Loucy (cell line): ENCODE results near the gene GALNT1.

ENCODE experiments used
- H2AFZ ChIP-seq: fragments of 200-600 bp; sonication (generic); 2 replicates; pipeline ENCODE4 v1.6.0; 2016; ENCODE audit warnings: antibody characterized with exemption, mild to moderate bottlenecking, low read length, moderate library complexity
- H3F3A ChIP-seq: fragments of 200-600 bp; 2 replicates; pipeline ENCODE4 v1.6.0; 2016; ENCODE audit warnings: antibody characterized with exemption, low read depth, mild to moderate bottlenecking
- H3K27me3 ChIP-seq: fragments of 200-600 bp; sonication (generic); 2 replicates; pipeline ENCODE4 v1.6.1; 2014; ENCODE audit warnings: low read length, mild to moderate bottlenecking; ENCODE audit not compliant: insufficient read depth, poor library complexity, severe bottlenecking
- H3K36me3 ChIP-seq: fragments of 200-600 bp; sonication (generic); 2 replicates; pipeline ENCODE4 v1.6.1; 2016; ENCODE audit warnings: low read length; ENCODE audit not compliant: insufficient read depth
- H3K4me1 ChIP-seq: fragments of 200-600 bp; sonication (generic); 2 replicates; pipeline ENCODE4 v1.5.1; 2014; ENCODE audit warnings: low read length, mild to moderate bottlenecking; ENCODE audit not compliant: insufficient read depth, poor library complexity, severe bottlenecking
- H3K4me2 ChIP-seq: fragments of 200-600 bp; sonication (generic); 2 replicates; pipeline ENCODE4 v1.6.0; 2014; ENCODE audit warnings: antibody characterized with exemption, low read length, low read depth, mild to moderate bottlenecking; ENCODE audit not compliant: poor library complexity, severe bottlenecking
- H3K4me3 ChIP-seq: fragments of 200-600 bp; sonication (generic); 2 replicates; pipeline ENCODE4 v1.5.1; 2014; ENCODE audit warnings: low read length, mild to moderate bottlenecking, mixed read lengths; ENCODE audit not compliant: poor library complexity, severe bottlenecking
- H3K79me2 ChIP-seq: fragments of 200-600 bp; sonication (generic); 2 replicates; pipeline ENCODE4 v1.6.1; 2014; ENCODE audit warnings: low read length; ENCODE audit not compliant: insufficient read depth
- H3K9ac ChIP-seq: fragments of 200-600 bp; sonication (generic); 2 replicates; pipeline ENCODE4 v1.6.0; 2014; ENCODE audit warnings: mild to moderate bottlenecking, low read depth, low read length, moderate library complexity; ENCODE audit not compliant: poor library complexity, severe bottlenecking
- H3K9me2 ChIP-seq: fragments of 200-600 bp; sonication (generic); replicated peaks from 2 replicates; pipeline ENCODE4 v1.6.1; 2016; ENCODE audit warnings: low read depth, low read length, mixed read lengths
- H3K9me3 ChIP-seq: fragments of 200-600 bp; sonication (generic); 2 replicates; pipeline ENCODE4 v1.6.1; 2014; ENCODE audit warnings: mild to moderate bottlenecking, antibody characterized with exemption, low read length, low read depth; ENCODE audit not compliant: insufficient read depth
- H4K20me1 ChIP-seq: fragments of 200-600 bp; sonication (generic); 2 replicates; pipeline ENCODE4 v1.6.0; 2014; ENCODE audit warnings: antibody characterized with exemption, low read length, mild to moderate bottlenecking; ENCODE audit not compliant: insufficient read depth, poor library complexity, severe bottlenecking
- EZH2phosphoT487 ChIP-seq: fragments of 200-600 bp; IDR thresholded peaks from 2 replicates; pipeline ENCODE4 v1.6.1; 2018; ENCODE audit warnings: antibody characterized with exemption, mild to moderate bottlenecking, moderate library complexity, borderline replicate concordance
- TF ChIP-seq, protein P1 (sequence below): fragments of 200-600 bp; sonication (generic); conservative IDR thresholded peaks from 2 replicates; pipeline ENCODE4 v1.5.1; 2014; ENCODE audit warnings: mild to moderate bottlenecking, antibody characterized with exemption, low read length

GALNT1 gene

DNA sequence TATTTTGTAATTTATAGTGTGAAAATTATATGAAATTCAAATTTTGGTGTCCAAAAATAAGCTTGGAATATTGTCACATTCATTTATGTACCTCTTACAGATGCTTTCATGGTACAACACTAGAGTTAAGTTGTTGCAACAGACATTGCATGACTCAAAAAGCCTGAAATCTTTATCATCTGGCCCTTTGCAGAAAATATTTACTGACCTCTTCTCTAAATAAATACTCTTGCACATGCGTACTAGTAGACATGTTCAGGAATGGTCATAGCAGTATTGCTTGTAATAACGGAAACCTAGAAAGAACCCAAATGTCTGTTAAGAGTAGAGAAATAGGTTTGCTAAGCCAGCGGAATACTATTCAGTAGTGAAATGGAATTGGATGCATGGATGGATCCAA lies 60.4 kb downstream of the GALNT1 start:
- H3K27me3 ChIP-seq, result no peaks in the 10 kb centered on the region
- H3K9ac ChIP-seq, result no peak overlapping the region
- H3K36me3 ChIP-seq, result peaks cover 11% of the 10 kb centered on the region; the same call in 1 of the 2 replicates
- H3F3A ChIP-seq, result no peaks in the 10 kb centered on the region
- H3K4me3 ChIP-seq, result no peak overlapping the region
- no peak overlapping the region for H3K4me2 ChIP-seq
- H3K4me1 ChIP-seq, result no peaks in the 10 kb centered on the region
- no peaks in the 10 kb centered on the region for H3K9me2 ChIP-seq
- no peaks in the 10 kb centered on the region for H3K79me2 ChIP-seq
- 0 out of 2 replicates have a peak, but pooled peaks cover 7% of the 10 kb centered on the region for H3K9me3 ChIP-seq
- no peak overlapping the region for H2AFZ ChIP-seq
- TF ChIP-seq, protein P1, sequence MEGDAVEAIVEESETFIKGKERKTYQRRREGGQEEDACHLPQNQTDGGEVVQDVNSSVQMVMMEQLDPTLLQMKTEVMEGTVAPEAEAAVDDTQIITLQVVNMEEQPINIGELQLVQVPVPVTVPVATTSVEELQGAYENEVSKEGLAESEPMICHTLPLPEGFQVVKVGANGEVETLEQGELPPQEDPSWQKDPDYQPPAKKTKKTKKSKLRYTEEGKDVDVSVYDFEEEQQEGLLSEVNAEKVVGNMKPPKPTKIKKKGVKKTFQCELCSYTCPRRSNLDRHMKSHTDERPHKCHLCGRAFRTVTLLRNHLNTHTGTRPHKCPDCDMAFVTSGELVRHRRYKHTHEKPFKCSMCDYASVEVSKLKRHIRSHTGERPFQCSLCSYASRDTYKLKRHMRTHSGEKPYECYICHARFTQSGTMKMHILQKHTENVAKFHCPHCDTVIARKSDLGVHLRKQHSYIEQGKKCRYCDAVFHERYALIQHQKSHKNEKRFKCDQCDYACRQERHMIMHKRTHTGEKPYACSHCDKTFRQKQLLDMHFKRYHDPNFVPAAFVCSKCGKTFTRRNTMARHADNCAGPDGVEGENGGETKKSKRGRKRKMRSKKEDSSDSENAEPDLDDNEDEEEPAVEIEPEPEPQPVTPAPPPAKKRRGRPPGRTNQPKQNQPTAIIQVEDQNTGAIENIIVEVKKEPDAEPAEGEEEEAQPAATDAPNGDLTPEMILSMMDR, result no peak
- TF ChIP-seq EZH2phosphoT487, result no peak
- H4K20me1 ChIP-seq, result no peaks in the 10 kb centered on the region

DNA sequence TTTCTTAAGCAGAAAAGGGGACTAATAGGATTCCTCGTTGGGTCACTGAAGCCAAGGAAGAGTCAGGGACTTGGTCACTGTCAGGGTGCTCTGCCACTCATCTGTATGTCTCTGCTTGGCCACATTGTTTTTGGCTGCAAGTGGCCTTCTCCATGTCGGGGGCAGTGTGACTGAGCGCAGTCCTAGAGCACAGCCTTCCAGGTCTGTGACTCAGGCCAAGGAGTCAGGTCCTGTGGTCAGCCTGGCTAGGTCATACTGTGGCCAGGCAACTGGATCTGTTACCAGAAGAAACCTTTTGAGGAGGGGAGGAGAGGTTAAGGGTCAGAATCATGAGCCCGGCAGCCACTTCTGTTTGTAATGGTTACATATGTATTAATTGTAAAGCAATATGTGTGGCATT lies 61.3 kb downstream of the GALNT1 start:
- Histone ChIP-seq H4K20me1 (no peaks in the 10 kb centered on the region), H3K79me2 (no peaks in the 10 kb centered on the region), H3K4me2 (no peak overlapping the region), H3K4me3 (no peak overlapping the region), H3K9me2 (no peaks in the 10 kb centered on the region), H3K4me1 (no peaks in the 10 kb centered on the region), H3K36me3 (peaks cover 9% of the 10 kb centered on the region; the same call in 1 of the 2 replicates), H2AFZ (no peak overlapping the region), H3K9ac (no peak overlapping the region), H3F3A (no peaks in the 10 kb centered on the region), H3K9me3 (0 out of 2 replicates have a peak, but pooled peaks cover 3% of the 10 kb centered on the region), H3K27me3 (no peaks in the 10 kb centered on the region)
- TF ChIP-seq EZH2phosphoT487, result no peak
- TF ChIP-seq, protein P1, result no peak

GRCh38 chr18:35646449-35646848 lies 64.9 kb downstream of the GALNT1 start:
- H3K9me3 ChIP-seq, result peaks cover 13% of the 10 kb centered on the region; the same call in 1 of the 2 replicates

More at GRCh38 chr18:35646449-35646848, 64.9 kb downstream of the GALNT1 start:
- H3K9me2 ChIP-seq, result no peaks in the 10 kb centered on the region
- no peak overlapping the region for H3K4me2 ChIP-seq
- no peaks in the 10 kb centered on the region for H4K20me1 ChIP-seq
- H3K4me3 ChIP-seq, result no peak overlapping the region
- no peak overlapping the region for H3K9ac ChIP-seq
- no peaks in the 10 kb centered on the region for H3F3A ChIP-seq
- peaks cover 5% of the 10 kb centered on the region; the same call in 1 of the 2 replicates for H3K36me3 ChIP-seq
- TF ChIP-seq, protein P1, result no peak
- TF ChIP-seq EZH2phosphoT487, result no peak
- H3K79me2 ChIP-seq, result peaks cover 8% of the 10 kb centered on the region; the same call in 1 of the 2 replicates
- no peaks in the 10 kb centered on the region for H3K4me1 ChIP-seq
- no peaks in the 10 kb centered on the region for H3K27me3 ChIP-seq
- H2AFZ ChIP-seq, result no peak overlapping the region
